SU-DHL-6 (cell line): ENCODE data around the gene SSC4D.
"Not testable (repeated sequence)": the region's sequence is repeated elsewhere in the genome, so short reads cannot be mapped to it uniquely, and the experiment has no call there.

Source experiments
- H2AFZ ChIP-seq: fragments of 200-600 bp; sonication (generic); 2 replicates; pipeline ENCODE4 v1.6.1; 2014; ENCODE audit warnings: low read depth, mild to moderate bottlenecking, moderate library complexity, mixed read lengths, antibody characterized with exemption, low read length; ENCODE audit not compliant: severe bottlenecking
- H3F3A ChIP-seq: fragments of 200-600 bp; shearing (Covaris generic); 2 replicates; pipeline ENCODE4 v1.6.0; 2016; ENCODE audit warnings: antibody characterized with exemption, mild to moderate bottlenecking; ENCODE audit not compliant: insufficient read depth
- H3K27ac ChIP-seq: fragments of 200-600 bp; sonication (generic); 2 replicates; pipeline ENCODE4 v1.5.1; 2016; ENCODE audit warnings: low read depth, mild to moderate bottlenecking, low read length, moderate library complexity, mixed read lengths
- H3K27me3 ChIP-seq: fragments of 200-600 bp; sonication (generic), shearing (Covaris generic); 2 replicates; pipeline ENCODE4 v1.6.0; 2014; ENCODE audit warnings: mild to moderate bottlenecking, low read length
- H3K36me3 ChIP-seq: fragments of 200-600 bp; sonication (generic); 2 replicates; pipeline ENCODE4 v1.6.1; 2014; ENCODE audit warnings: mild to moderate bottlenecking, low read length, mixed read lengths
- H3K4me2 ChIP-seq: fragments of 300-600, 200-600 bp; shearing (Covaris generic), sonication (generic); 2 replicates; pipeline ENCODE4 v1.6.0; 2014; ENCODE audit warnings: low read length, low read depth, mild to moderate bottlenecking; ENCODE audit not compliant: poor library complexity, severe bottlenecking
- H3K4me3 ChIP-seq: fragments of 200-600 bp; sonication (generic); 2 replicates; pipeline ENCODE4 v1.5.1; 2014; ENCODE audit warnings: antibody characterized with exemption, low read length, mild to moderate bottlenecking, mixed read lengths; ENCODE audit not compliant: insufficient read depth, poor library complexity, severe bottlenecking
- H3K79me2 ChIP-seq: fragments of 200-600 bp; sonication (generic); 2 replicates; pipeline ENCODE4 v1.6.1; 2014; ENCODE audit warnings: mild to moderate bottlenecking, low read length, moderate library complexity; ENCODE audit not compliant: insufficient read depth
- H3K9ac ChIP-seq: fragments of 200-600 bp; sonication (generic); 2 replicates; pipeline ENCODE4 v1.7.0; 2014; ENCODE audit warnings: mild to moderate bottlenecking, low read length
- H3K9me2 ChIP-seq: fragments of 200-600 bp; sonication (generic); replicated peaks from 2 replicates; pipeline ENCODE4 v1.6.1; 2014; ENCODE audit warnings: low read length; ENCODE audit not compliant: insufficient read depth
- H3K9me3 ChIP-seq: fragments of 200-600 bp; sonication (generic); 2 replicates; pipeline ENCODE4 v1.6.1; 2014; ENCODE audit warnings: low read length, mixed read lengths; ENCODE audit not compliant: insufficient read depth
- H4K20me1 ChIP-seq: fragments of 200-600 bp; sonication (generic); 2 replicates; pipeline ENCODE4 v1.6.1; 2014; ENCODE audit warnings: low read depth, mild to moderate bottlenecking, antibody characterized with exemption, low read length, moderate library complexity, mixed read lengths
- EZH2phosphoT487 ChIP-seq: fragments of 200-600 bp; sonication (generic), shearing (Covaris generic); conservative IDR thresholded peaks from 2 replicates; pipeline ENCODE4 v1.6.1; 2018; ENCODE audit warnings: mild to moderate bottlenecking, antibody characterized with exemption, low read length, moderate library complexity, mixed read lengths
- TF ChIP-seq, protein P1 (sequence below): fragments of 200-600 bp; sonication (generic); IDR thresholded peaks from one replicate; pipeline ENCODE4 v1.5.1; 2017; ENCODE audit warnings: antibody characterized with exemption, mild to moderate bottlenecking, low read length, moderate library complexity; ENCODE audit not compliant: insufficient read depth, poor library complexity, severe bottlenecking

SSC4D gene

DNA sequence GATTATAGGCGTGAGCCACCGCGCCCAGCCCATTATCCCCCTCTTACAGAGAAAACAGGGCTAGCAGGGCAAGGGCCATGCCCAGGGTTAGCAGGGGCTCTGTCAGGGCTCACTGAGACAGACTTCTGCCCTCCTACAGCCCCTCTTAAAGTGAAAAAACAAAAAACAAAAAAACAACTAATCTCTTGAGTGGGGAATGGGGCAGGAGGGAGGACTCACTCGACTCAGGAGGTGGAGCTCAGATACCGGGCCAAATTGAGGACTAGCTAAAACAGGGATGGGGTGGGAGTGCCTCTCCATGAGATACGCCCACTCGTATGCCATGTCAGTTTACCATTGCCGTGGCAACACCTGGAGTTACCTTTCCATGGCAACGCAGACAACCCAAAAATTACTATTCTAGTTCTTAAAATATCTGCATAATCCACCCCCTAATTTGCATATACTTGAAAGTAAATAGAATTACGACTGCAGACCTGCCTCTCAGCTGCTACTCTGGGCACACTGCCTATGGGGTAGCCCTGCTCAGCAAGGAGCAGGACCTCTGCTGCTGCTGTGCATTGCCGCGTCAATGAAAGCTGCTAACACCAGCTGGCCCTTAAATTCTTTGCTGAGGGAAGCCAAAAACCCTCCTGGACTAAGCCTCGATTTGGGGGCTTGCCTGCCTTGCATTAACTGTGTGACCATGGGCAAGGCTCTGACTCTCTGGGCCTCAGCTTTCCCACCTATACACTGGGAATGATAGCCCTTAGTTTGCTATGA lies 13.4 kb downstream of the SSC4D start:
- Histone ChIP-seq H3K4me3 (no peak overlapping the region), H3K4me2 (no peak overlapping the region), H3F3A (no peaks in the 10 kb centered on the region), H3K36me3 (no peaks in the 10 kb centered on the region), H3K9ac (no peak overlapping the region), H4K20me1 (no peaks in the 10 kb centered on the region), H2AFZ (no peak overlapping the region), H3K79me2 (no peaks in the 10 kb centered on the region), H3K27ac (no peak overlapping the region), H3K27me3 (no peaks in the 10 kb centered on the region), H3K9me3 (no peaks in the 10 kb centered on the region), H3K9me2 (no peaks in the 10 kb centered on the region)
- no peak for TF ChIP-seq EZH2phosphoT487
- TF ChIP-seq, protein P1, sequence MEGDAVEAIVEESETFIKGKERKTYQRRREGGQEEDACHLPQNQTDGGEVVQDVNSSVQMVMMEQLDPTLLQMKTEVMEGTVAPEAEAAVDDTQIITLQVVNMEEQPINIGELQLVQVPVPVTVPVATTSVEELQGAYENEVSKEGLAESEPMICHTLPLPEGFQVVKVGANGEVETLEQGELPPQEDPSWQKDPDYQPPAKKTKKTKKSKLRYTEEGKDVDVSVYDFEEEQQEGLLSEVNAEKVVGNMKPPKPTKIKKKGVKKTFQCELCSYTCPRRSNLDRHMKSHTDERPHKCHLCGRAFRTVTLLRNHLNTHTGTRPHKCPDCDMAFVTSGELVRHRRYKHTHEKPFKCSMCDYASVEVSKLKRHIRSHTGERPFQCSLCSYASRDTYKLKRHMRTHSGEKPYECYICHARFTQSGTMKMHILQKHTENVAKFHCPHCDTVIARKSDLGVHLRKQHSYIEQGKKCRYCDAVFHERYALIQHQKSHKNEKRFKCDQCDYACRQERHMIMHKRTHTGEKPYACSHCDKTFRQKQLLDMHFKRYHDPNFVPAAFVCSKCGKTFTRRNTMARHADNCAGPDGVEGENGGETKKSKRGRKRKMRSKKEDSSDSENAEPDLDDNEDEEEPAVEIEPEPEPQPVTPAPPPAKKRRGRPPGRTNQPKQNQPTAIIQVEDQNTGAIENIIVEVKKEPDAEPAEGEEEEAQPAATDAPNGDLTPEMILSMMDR = no peak

DNA sequence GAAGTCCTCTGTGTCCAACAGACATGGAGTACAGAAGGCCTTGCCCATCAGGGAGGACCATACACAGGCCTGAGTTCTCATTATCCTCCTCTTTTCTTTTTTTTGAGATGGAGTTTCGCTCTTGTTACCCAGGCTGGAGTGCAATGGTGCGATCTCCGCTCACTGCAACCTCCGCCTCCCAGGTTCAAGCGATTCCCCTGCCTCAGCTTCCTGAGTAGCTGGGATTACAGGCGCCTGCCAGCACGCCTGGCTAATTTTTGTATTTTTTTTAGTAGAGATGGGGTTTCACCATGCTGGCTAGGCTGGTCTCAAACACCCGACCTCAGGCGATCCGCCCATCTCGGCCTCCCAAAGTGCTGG lies 13.9 kb downstream of the SSC4D start:
- H3K4me3 ChIP-seq, H4K20me1 ChIP-seq, H3K79me2 ChIP-seq, H3F3A ChIP-seq, H3K9ac ChIP-seq, H3K9me2 ChIP-seq, H3K27me3 ChIP-seq, H3K36me3 ChIP-seq, H2AFZ ChIP-seq, H3K4me2 ChIP-seq, H3K9me3 ChIP-seq, H3K27ac ChIP-seq: not testable (repeated sequence)

DNA sequence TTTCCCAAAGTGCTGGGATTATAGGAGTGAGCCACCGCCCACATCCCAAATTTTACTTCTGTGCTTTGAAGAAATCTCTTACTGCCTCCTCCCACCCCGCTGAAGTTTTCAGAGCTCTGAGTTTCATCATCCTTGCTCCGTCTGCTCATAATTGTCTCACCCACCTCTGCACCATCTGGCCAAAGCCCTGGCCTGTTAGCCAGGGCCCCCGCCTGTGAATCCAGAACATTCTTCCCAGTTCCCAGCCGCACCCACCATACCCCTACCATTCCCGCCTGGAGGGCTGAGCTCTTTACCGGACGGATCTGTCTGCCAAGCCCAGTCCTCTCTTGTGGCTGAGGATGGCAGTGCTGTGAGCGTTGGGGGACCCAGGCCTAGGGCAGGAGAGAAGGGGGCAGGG lies 14.5 kb downstream of the SSC4D start:
- no peaks in the 10 kb centered on the region for H4K20me1 ChIP-seq
- H2AFZ ChIP-seq = no peak overlapping the region
- H3K36me3 ChIP-seq = no peaks in the 10 kb centered on the region
- no peaks in the 10 kb centered on the region for H3F3A ChIP-seq
- no peak overlapping the region for H3K4me2 ChIP-seq
- no peaks in the 10 kb centered on the region for H3K27me3 ChIP-seq
- H3K9me2 ChIP-seq = no peaks in the 10 kb centered on the region
- H3K9me3 ChIP-seq = no peaks in the 10 kb centered on the region
- H3K9ac ChIP-seq = no peak overlapping the region
- no peak for TF ChIP-seq EZH2phosphoT487
- TF ChIP-seq, protein P1 = no peak
- H3K4me3 ChIP-seq = no peak overlapping the region
- H3K27ac ChIP-seq = no peak overlapping the region
- no peaks in the 10 kb centered on the region for H3K79me2 ChIP-seq

DNA sequence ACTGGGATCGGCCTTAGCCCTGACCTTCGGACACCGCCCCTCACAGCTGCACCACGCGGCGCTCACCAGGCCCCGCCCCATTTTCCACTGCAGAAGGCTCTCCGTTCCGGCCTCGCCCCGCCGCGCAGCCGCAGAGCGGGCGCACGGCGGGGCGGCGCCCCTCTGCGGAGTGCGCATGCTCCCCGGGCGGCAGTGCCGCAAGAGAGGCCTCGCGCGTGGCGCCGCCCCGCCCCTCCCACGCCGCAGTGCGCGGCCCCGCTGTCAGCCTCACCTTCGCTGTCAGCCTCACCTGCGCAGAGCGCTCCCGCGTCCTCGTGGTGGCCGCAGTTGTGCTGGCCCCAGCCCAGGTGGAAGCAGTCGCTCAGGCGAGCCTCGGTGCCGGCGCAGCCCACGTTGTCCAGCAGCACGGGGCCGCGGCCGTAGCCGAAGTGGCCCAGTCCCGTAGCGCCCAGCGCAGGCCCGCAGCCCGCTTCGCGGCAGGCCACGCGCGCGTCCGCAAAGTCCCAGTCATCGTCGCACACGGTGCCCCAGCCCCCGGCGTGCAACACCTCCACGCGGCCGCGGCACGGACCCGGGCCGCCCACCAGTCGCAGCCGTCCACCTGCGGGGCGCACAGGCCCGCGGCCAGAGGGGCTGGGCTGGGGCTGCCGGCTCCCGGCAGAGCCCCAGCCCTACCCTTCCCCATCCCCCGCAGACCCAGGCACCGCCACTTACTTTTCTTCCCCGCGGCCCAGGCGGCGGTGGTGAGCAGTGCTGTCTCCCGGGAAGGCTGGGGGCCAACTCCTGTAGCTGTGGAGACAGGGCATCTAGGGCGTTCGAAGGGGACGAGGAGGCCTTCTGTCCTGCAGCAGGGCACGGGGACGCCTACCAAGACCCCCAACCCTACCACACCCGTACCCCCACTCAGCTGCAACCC lies 16.1 kb downstream of the SSC4D start:
- Histone ChIP-seq H3F3A (no peaks in the 10 kb centered on the region), H3K79me2 (no peaks in the 10 kb centered on the region), H3K36me3 (no peaks in the 10 kb centered on the region), H3K4me2 (peak overlapping the region; percentile 64), H3K9me3 (no peaks in the 10 kb centered on the region), H3K9me2 (no peaks in the 10 kb centered on the region), H4K20me1 (no peaks in the 10 kb centered on the region), H3K9ac (peak overlapping the region; percentile 78), H3K27ac (no peak overlapping the region), H2AFZ (peak overlapping the region; percentile 94), H3K4me3 (peak overlapping the region; percentile 71), H3K27me3 (no peaks in the 10 kb centered on the region)
- TF ChIP-seq EZH2phosphoT487 = no peak
- TF ChIP-seq, protein P1 = no peak
